CD4-positive, alpha-beta T cell (primary cell): ENCODE results near the gene ITGA2. TPM values are rescaled to one million over a fixed set of nuclear protein-coding genes. Genes with fewer than 3 reads are reported as not detected.
A peak's percentile ranks its signal among the peaks of the same experiment; 100 is the strongest.

Experiments used
- ATAC-seq: fragments of 200-7000 bp; cut with Tn5 transposase; one replicate; pipeline ENCODE4 v1.10.0; 2022; ENCODE audit warnings: mild to moderate bottlenecking; ENCODE audit not compliant: poor library complexity
- CTCF ChIA-PET: fragments of 350-600 bp; sonication (Branson Sonifier 250); formaldehyde crosslinking; loops from one replicate; lab custom pipeline; 2021; ENCODE audit warnings: antibody characterized with exemption, inconsistent platforms; lab: Charles Lee
- POLR2A ChIA-PET: fragments of 350-600 bp; sonication (Branson Sonifier 250); formaldehyde crosslinking; loops from one replicate; lab custom pipeline; 2021; ENCODE audit warnings: antibody characterized with exemption, inconsistent platforms; lab: Charles Lee
- DNase-seq, 14 experiments: peaks; one replicate each; pipeline ENCODE4 v3.0.0-alpha.2; 2013 to 2020; ENCODE audit warnings: mixed read lengths in 2 of 14
- H3K27ac ChIP-seq, 2 donors: one replicate each; pipeline versions ENCODE4 v1.5.1 to v1.7.0; 2013; ENCODE audit warnings: low read length in 2 of 2, low read depth in 1 of 2, mild to moderate bottlenecking in 1 of 2
- H3K27me3 ChIP-seq, 2 experiments: 1 replicate in 1 of 2; 2 replicates in 1 of 2; pipeline versions ENCODE4 v1.6.1 to v1.7.0; 2013; ENCODE audit warnings: low read length in 2 of 2, control low read depth in 1 of 2, mild to moderate bottlenecking in 1 of 2, moderate library complexity in 1 of 2; ENCODE audit not compliant: insufficient read depth in 2 of 2, control insufficient read depth in 1 of 2
- H3K36me3 ChIP-seq: one replicate; pipeline ENCODE4 v1.6.1; 2013; ENCODE audit warnings: low read length, control low read depth; ENCODE audit not compliant: insufficient read depth
- H3K4me1 ChIP-seq: one replicate; pipeline ENCODE4 v1.6.1; 2013; ENCODE audit warnings: low read length, control low read depth; ENCODE audit not compliant: insufficient read depth
- H3K4me3 ChIP-seq: one replicate; pipeline ENCODE4 v1.5.1; 2013; ENCODE audit warnings: mild to moderate bottlenecking, low read length, moderate library complexity
- H3K9me3 ChIP-seq, 2 experiments: 1 replicate in 1 of 2; 2 replicates in 1 of 2; pipeline versions ENCODE4 v1.6.1 to v1.7.0; 2013; ENCODE audit warnings: low read length in 2 of 2, mild to moderate bottlenecking in 2 of 2, control low read depth in 1 of 2, moderate library complexity in 1 of 2; ENCODE audit not compliant: control insufficient read depth in 1 of 2, insufficient read depth in 1 of 2
- H3K27ac Mint-ChIP-seq: one replicate; pipeline ENCODE4 v1.8.0; 2020; ENCODE audit warnings: mixed read lengths
- H3K27me3 Mint-ChIP-seq: one replicate; pipeline ENCODE4 v1.8.0; 2021; ENCODE audit warnings: mixed read lengths
- H3K36me3 Mint-ChIP-seq: one replicate; pipeline ENCODE4 v1.8.0; 2021; ENCODE audit warnings: low read depth, mixed read lengths
- H3K4me1 Mint-ChIP-seq: one replicate; pipeline ENCODE4 v1.8.0; 2021; ENCODE audit warnings: low read depth, mixed read lengths
- H3K4me3 Mint-ChIP-seq: one replicate; pipeline ENCODE4 v1.8.0; 2020; ENCODE audit warnings: mild to moderate bottlenecking, mixed read lengths
- H3K9me3 Mint-ChIP-seq: one replicate; pipeline ENCODE4 v1.8.0; 2020; ENCODE audit warnings: mixed read lengths
- CTCF ChIP-seq: fragments of 200-600 bp; IDR thresholded peaks from one replicate; pipeline ENCODE4 v1.8.0; 2022; ENCODE audit warnings: antibody characterized with exemption, mild to moderate bottlenecking
- intact Hi-C, 2 experiments: fragments of 100-400 bp; cut with DNase I in 1 of 2; cut with micrococcal nuclease in 1 of 2; formaldehyde crosslinking; loops; one replicate each; pipeline versions ENCODE4 v1.15.1 to v1.9.0; 2023 to 2025; cut with DNase I, micrococcal nuclease
- total RNA-seq, 174 experiments: library from RNA in 2 of 174; stranded (reverse) in 2 of 174; gene quantifications; one replicate each; pipeline ENCODE4 v1.2.3 and lab custom pipeline; 2021 to 2026

ITGA2 gene
- total RNA-seq, 2 experiments from 2014 or later = 0.03 to 0.11 TPM

DNA sequence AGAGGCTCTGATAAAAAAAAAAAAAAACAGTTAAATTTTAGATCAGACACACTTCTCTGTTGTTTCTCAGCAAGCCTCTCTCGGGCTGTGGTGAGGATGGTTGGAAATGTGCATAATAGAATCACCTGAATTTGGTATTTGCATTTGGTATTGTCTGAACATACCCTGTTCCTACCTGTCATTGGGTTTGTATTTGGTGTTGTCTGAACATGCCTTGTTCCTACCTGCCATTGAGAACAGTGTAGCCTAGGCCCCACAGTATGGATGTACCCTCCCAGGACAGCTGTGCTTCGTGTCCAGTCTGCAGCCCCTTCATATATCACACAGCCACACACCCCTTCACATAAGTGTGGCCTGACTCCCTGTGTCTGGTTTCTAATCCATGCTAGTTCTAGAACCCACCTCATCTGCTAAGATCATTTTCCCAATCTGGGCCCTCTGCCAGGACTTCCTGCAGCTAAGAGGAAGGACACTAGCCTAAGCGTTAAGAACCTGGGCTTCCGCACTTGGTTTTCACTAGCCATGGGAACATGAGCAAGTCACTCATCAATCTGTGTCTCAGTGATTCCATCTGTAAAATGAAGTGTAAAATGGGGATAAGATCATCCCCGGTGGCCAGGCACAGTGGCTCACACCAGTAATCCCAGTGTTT is 49.2 kb downstream of the ITGA2 start:
- no peak for DNase-seq
- Mint-ChIP-seq H3K27me3 (no peaks in the 10 kb centered on the region), H3K9me3 (no peaks in the 10 kb centered on the region), H3K4me1 (peaks cover 30% of the 10 kb centered on the region), H3K4me3 (no peak overlapping the region), H3K36me3 (no peaks in the 10 kb centered on the region), H3K27ac (no peak overlapping the region)
- no peak overlapping the region for H3K4me3 ChIP-seq
- CTCF ChIA-PET = no interaction called here
- H3K36me3 ChIP-seq = no peaks in the 10 kb centered on the region
- intact Hi-C loops = loop anchor here in 1 of 2 experiments (5.0 kb wide), 1 partner anchor 49 kb away; no protein-coding TSS in a partner anchor
- H3K27ac ChIP-seq = no peak overlapping the region
- no peak for ATAC-seq
- H3K27me3 ChIP-seq = no peaks in the 10 kb centered on the region
- H3K9me3 ChIP-seq = no peaks in the 10 kb centered on the region
- peaks cover 3% of the 10 kb centered on the region for H3K4me1 ChIP-seq
- POLR2A ChIA-PET = no interaction called here
- no peak for TF ChIP-seq CTCF

DNA sequence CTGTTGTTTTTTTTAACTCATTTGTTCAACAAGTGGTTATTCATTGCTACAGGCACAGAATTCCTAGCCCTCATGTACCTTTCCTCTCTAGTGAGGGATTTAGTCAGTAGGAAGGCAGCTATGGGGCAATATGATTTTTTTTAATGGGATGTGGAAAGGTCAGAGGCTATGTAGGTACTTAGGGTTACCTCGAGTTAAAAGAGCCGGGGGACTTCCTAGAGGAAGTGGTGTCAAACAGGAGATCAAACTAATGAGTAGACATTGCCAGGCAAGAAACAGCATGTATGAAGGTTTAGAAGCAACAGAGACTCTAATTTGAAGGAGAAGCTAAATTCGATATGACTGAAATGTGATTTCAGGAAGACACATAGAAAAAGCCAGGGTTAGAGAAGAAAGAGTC is 50.7 kb downstream of the ITGA2 start:
- Mint-ChIP-seq H3K27me3 (no peaks in the 10 kb centered on the region), H3K27ac (no peak overlapping the region), H3K36me3 (no peaks in the 10 kb centered on the region), H3K9me3 (no peaks in the 10 kb centered on the region), H3K4me1 (peaks cover 25% of the 10 kb centered on the region), H3K4me3 (peak overlapping the region; percentile 3)
- ChIA-PET POLR2A (interaction anchor here (0.7 kb wide), 1 partner anchor 277 kb away, joined by 3 read pairs; no protein-coding TSS in a partner anchor), CTCF (no interaction called here)
- no peaks in the 10 kb centered on the region for H3K9me3 ChIP-seq
- intact Hi-C loops = loop anchor here in 1 of 2 experiments (5.0 kb wide), 1 partner anchor 47 kb away; no protein-coding TSS in a partner anchor
- ATAC-seq (no peak), DNase-seq (peak in 3 of 14 experiments; percentile 12 to 38 (median 21))
- no peak overlapping the region for H3K27ac ChIP-seq
- TF ChIP-seq CTCF = no peak
- no peaks in the 10 kb centered on the region for H3K27me3 ChIP-seq
- no peaks in the 10 kb centered on the region for H3K36me3 ChIP-seq
- peaks cover 3% of the 10 kb centered on the region for H3K4me1 ChIP-seq
- no peak overlapping the region for H3K4me3 ChIP-seq

DNA sequence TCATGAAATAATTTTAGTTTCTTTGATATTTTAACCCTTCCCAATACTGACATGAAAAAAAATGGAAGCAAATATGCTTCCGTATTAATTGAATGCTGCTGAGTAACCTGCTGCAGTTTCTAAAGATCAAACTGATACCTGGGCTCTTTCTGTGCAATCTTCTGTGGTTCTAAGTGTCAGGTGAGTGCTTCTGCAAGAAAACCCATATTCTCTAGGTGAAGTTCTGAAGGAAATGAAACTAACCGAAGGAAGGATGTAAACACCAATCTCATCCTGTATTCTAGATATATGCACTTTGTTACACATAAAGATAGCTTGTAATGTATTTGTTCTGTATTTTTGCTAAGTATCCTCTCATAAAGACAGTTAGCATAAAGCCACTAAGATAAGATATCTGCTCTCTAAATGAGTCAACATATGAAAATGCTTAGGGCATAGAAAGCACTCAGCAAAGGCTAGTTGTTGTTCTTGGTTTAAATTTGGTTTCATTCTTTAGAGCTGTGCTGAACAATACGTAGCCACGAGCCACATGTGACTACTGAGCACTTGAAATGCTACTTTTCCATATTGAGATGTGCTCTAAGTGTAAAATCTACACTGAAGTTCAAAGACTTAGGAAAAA is 52.0 kb downstream of the ITGA2 start:
- ChIA-PET POLR2A (interaction anchor here (0.6 to 1.3 kb wide), 3 partner anchors 8 to 48 kb away, joined by 3 to 7 read pairs (median 6); no protein-coding TSS in a partner anchor), CTCF (interaction anchor here (1.5 kb wide), 1 partner anchor 10 kb away, joined by 7 read pairs; no protein-coding TSS in a partner anchor)
- peak overlapping the region; percentile 49 for H3K4me3 ChIP-seq
- no peaks in the 10 kb centered on the region for H3K27me3 Mint-ChIP-seq
- H3K36me3 ChIP-seq = no peaks in the 10 kb centered on the region
- no peaks in the 10 kb centered on the region for H3K27me3 ChIP-seq
- peak in 3 of 14 experiments; percentile 29 to 66 (median 41) for DNase-seq
- no peaks in the 10 kb centered on the region for H3K9me3 Mint-ChIP-seq
- no peaks in the 10 kb centered on the region for H3K36me3 Mint-ChIP-seq
- intact Hi-C loops = no loop called here
- peak overlapping the region; percentile 71 for H3K4me3 Mint-ChIP-seq
- peaks cover 25% of the 10 kb centered on the region for H3K4me1 Mint-ChIP-seq
- peak overlapping the region in 1 of 2 donors; percentile 50 for H3K27ac ChIP-seq
- ATAC-seq = peak; percentile 78
- H3K4me1 ChIP-seq = peaks cover 3% of the 10 kb centered on the region
- TF ChIP-seq CTCF = no peak
- H3K27ac Mint-ChIP-seq = peak overlapping the region; percentile 58
- H3K9me3 ChIP-seq = no peaks in the 10 kb centered on the region
